Liver (tissue), 3 donors: Measurements from ENCODE around the gene SLC12A7.

ENCODE experiments used
- CTCF ChIP-seq: fragments of 150-350 bp; IDR thresholded peaks from 2 replicates; pipeline ENCODE4 v1.5.1; 2017; ENCODE audit warnings: improper control_type of control experiment, low read depth, low read length; ENCODE audit not compliant: missing input control
- JUND ChIP-seq, 2 donors: IDR thresholded peaks; 2 replicates each; pipeline ENCODE4 v1.6.1; 2016; ENCODE audit warnings: antibody characterized with exemption in 2 of 2
- MAX ChIP-seq: IDR thresholded peaks from 2 replicates; pipeline ENCODE4 v1.6.1; 2016; ENCODE audit warnings: antibody characterized with exemption
- donor health status: healthy.
- donor health status: healthy.

GRCh38 chr5:1074226-1074625 is 37.6 kb downstream of the SLC12A7 start:
- no peak for TF ChIP-seq CTCF
- TF ChIP-seq JUND (IDR thresholded peaks at IDR 0.05): no peak
- no peak for TF ChIP-seq MAX
